ENCODE measurements around the gene RNF26.
A peak's percentile ranks its signal among the peaks of the same experiment; 100 is the strongest.

RNF26 gene

DNA sequence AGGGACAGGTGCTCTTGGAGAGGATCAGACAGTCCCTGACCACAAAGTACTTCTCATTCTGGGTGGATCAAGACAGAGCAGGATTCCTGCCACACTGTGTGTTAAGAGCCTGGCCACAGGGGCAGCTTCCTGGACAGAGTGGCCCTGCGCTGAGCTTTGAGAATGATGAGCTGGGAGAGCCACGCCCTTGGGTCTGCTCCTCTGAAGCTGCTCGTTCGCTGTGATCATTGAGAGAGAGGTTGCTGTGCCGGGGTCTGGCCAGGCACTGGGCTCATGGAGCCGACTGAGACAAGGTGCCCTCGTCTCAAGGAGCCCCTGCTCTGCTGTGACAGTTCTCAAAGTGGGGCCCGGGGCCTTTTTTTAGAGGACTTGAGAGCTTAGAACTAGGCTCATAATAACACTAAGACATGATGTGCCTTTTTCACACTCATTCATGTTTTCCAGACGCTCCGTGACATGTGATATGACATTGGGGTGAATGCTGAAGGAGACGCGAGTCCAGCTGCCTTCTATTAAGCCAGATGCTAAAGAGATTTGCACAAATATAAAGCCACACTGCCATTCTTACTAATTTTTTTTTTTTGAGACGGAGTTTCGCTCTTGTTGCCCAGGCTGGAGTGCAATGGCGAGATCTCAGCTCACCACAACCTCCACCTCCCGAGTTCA lies 13.7 kb downstream of the RNF26 start:
- no peak for TF ChIP-seq CTCF (IDR thresholded peaks at IDR 0.05; ENCODE audit: low read depth, low read length)
- no peak for DNase-seq (ENCODE audit: extremely low read depth, low read depth)

DNA sequence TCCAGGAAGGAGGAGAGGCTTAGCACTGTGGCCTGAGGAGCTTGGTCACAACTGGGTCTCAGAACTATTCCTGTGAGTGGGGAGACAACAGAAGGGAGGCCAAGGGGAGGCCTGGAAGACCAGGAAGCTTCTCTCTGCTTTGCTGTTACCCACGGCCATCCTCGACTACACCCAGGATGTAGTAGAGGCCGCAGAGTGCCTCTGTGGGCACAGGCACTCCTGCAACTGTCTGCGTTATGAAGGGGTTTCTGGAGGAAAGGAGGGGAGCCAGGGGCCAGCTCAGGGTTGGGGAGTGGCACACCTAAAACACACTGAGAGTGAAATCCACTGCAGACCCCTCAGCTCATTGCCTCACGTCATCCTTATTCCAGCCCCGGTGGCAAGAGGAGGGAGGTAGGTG lies 16.0 kb downstream of the RNF26 start:
- DNase-seq (ENCODE audit: extremely low read depth, low read depth) = no peak
- no peak for TF ChIP-seq CTCF (IDR thresholded peaks at IDR 0.05; ENCODE audit: low read depth, low read length)

- no peak for TF ChIP-seq CTCF (IDR thresholded peaks at IDR 0.05; ENCODE audit: low read depth, low read length)
- no peak for DNase-seq (ENCODE audit: extremely low read depth, low read depth)
Observed at GRCh38 chr11:119351232-119351631, 16.9 kb downstream of the RNF26 start.

- DNase-seq (ENCODE audit: extremely low read depth, low read depth) = no peak
- no peak for TF ChIP-seq CTCF (IDR thresholded peaks at IDR 0.05; ENCODE audit: low read depth, low read length)
Observed at GRCh38 chr11:119352857-119353260, 18.5 kb downstream of the RNF26 start.

DNA sequence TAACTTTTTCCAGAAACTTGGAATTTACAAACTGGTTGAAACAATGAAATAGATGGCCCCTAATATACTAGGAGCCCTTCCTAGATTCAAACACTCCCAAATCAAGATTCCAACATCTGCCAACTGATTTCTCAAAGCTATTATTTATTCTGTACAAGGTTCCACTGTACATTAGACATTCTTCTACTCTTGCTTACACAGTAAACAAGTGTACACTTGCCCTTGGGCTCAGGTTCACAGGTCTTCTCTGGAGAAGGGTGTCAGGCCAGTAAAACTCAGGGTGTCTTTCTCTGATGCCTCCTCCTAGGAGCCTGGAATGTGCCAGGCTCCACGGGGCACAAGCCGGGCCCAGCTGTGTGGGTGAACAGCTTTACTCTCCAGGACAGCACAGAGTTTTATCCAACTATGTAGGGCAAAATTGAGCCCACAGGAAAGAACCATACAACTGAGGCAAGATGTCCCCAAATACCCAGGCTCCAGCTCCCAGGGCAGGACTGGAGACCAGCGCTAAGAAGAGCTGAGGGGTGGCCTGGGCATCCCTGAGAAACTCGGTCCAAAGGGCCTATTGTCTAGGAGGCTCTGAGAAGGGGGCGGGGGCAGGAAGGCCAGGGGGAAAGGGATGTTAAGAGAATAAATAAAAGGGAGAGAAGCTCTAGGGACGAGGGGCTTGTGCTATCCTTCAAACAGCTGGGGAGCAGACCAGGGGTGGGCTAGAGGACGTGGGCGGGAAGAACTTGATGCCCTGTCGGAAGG lies 20.9 kb downstream of the RNF26 start:
- no peak for TF ChIP-seq CTCF (IDR thresholded peaks at IDR 0.05; ENCODE audit: low read depth, low read length)
- DNase-seq (ENCODE audit: extremely low read depth, low read depth) = no peak

- DNase-seq (ENCODE audit: extremely low read depth, low read depth) = no peak
- peak; percentile 69 for TF ChIP-seq CTCF (IDR thresholded peaks at IDR 0.05; ENCODE audit: low read depth, low read length)
Observed at GRCh38 chr11:119356349-119357031, 22.2 kb downstream of the RNF26 start.

DNA sequence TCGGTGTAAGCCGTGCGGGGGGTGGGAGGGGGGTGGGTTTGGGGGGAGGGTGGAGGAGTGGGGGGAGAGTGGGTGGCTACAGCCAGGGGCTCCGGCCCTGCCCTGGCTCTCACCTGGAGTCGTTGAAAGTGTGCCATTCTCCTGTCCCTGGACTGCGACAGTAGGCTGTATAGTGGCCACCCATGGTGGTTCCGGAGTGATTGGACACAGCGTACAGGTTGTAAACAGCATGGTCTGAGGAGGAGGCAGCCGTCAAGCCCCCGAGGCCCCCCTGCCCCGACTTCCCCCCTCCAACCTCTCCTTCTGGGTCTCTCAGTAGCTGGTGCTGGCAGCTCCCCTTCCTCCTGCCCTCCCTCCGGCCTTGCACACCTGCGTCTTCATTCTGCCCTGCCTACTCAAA lies 22.7 kb downstream of the RNF26 start:
- DNase-seq (ENCODE audit: extremely low read depth, low read depth) = no peak
- TF ChIP-seq CTCF (IDR thresholded peaks at IDR 0.05; ENCODE audit: low read depth, low read length) = no peak

Measured in AG09319 (cell line).